Endothelial cell of umbilical vein (primary cell): Measurements from ENCODE around the gene AKAP6. TPM values are rescaled to one million over a fixed set of nuclear protein-coding genes. Genes with fewer than 3 reads are reported as not detected.

Experiments
- BruUV-seq: library from RNA; stranded (reverse); fragments of 400-500 nt; replicated peaks from 2 replicates; lab custom pipeline; 2021; lab: Mats Ljungman, UMichigan
- CTCF ChIA-PET: fragments of 300-600, 350-600 bp; sonication (Branson Sonifier 250); formaldehyde crosslinking; loops from one replicate; lab custom pipeline; 2021; ENCODE audit warnings: antibody characterized with exemption, inconsistent platforms; lab: Charles Lee
- POLR2A ChIA-PET: fragments of 300-600, 350-600 bp; sonication (Branson Sonifier 250); formaldehyde crosslinking; loops from one replicate; lab custom pipeline; 2021; ENCODE audit warnings: antibody characterized with exemption, inconsistent platforms; lab: Charles Lee
- DNase-seq: peaks from one replicate; pipeline ENCODE4 v3.0.0-alpha.2; 2011; ENCODE audit warnings: low read depth, low spot score
- FAIRE-seq: peaks from 2 replicates; lab custom pipeline; 2011; peaks lifted over from hg19 to GRCh38; lab: Jason Lieb, UNC
- H2AFZ ChIP-seq: 2 replicates; pipeline ENCODE4 v1.6.0; 2012; ENCODE audit warnings: low read depth, low read length, control low read depth, inconsistent platforms
- H3K27ac ChIP-seq: 2 replicates; pipeline ENCODE4 v1.5.1; 2011; ENCODE audit warnings: low read depth, mild to moderate bottlenecking, control low read depth, low read length, moderate library complexity; ENCODE audit not compliant: insufficient read depth
- H3K27me3 ChIP-seq, 2 experiments: 2 replicates each; pipeline versions ENCODE4 v1.6.0 to v1.6.1; 2011; ENCODE audit warnings: low read length in 2 of 2, mixed read lengths in 1 of 2; ENCODE audit not compliant: control insufficient read depth in 2 of 2, insufficient read depth in 2 of 2
- H3K36me3 ChIP-seq, 2 experiments: 2 replicates in 1 of 2; 3 replicates in 1 of 2; pipeline ENCODE4 v1.5.1; 2011; ENCODE audit warnings: low read length in 2 of 2, mild to moderate bottlenecking in 1 of 2, moderate library complexity in 1 of 2; ENCODE audit not compliant: control insufficient read depth in 2 of 2, insufficient read depth in 2 of 2; ENCODE audit errors: extremely low read depth in 1 of 2
- H3K4me1 ChIP-seq: 3 replicates; pipeline ENCODE4 v1.5.1; 2011; ENCODE audit warnings: mild to moderate bottlenecking, low read length; ENCODE audit not compliant: control insufficient read depth, insufficient read depth; ENCODE audit errors: extremely low read depth
- H3K4me2 ChIP-seq: 2 replicates; pipeline ENCODE4 v1.6.1; 2011; ENCODE audit warnings: low read length, control low read depth, mixed read lengths; ENCODE audit not compliant: insufficient read depth
- H3K4me3 ChIP-seq, 3 experiments: fragments of 200-600 bp in 1 of 3; sonication (generic), shearing (Covaris generic) in 1 of 3; replicated peaks in 1 of 3; 2 replicates each; pipeline ENCODE4 v1.5.1; 2011 to 2016; ENCODE audit warnings: control low read depth in 3 of 3, low read length in 3 of 3, mild to moderate bottlenecking in 2 of 3, inconsistent platforms in 1 of 3, low read depth in 1 of 3, moderate library complexity in 1 of 3; ENCODE audit not compliant: insufficient read depth in 1 of 3
- H3K79me2 ChIP-seq: 2 replicates; pipeline ENCODE4 v1.6.0; 2012; ENCODE audit warnings: low read length, inconsistent platforms; ENCODE audit not compliant: control insufficient read depth, insufficient read depth
- H3K9ac ChIP-seq: replicated peaks from 2 replicates; pipeline ENCODE3; 2011; ENCODE audit warnings: low read length, control low read depth; ENCODE audit not compliant: insufficient read depth; ENCODE audit errors: extremely low read depth
- H3K9me1 ChIP-seq: replicated peaks from 3 replicates; pipeline ENCODE4 v1.6.0; 2011; ENCODE audit warnings: mild to moderate bottlenecking, low read length; ENCODE audit not compliant: control insufficient read depth, insufficient read depth; ENCODE audit errors: extremely low read depth
- H3K9me3 ChIP-seq: replicated peaks from 2 replicates; pipeline ENCODE4 v1.5.1; 2012; ENCODE audit warnings: low read length, inconsistent platforms; ENCODE audit not compliant: control insufficient read depth, insufficient read depth
- H4K20me1 ChIP-seq: replicated peaks from 2 replicates; pipeline ENCODE3; 2011; ENCODE audit warnings: mild to moderate bottlenecking, low read length; ENCODE audit not compliant: control insufficient read depth, insufficient read depth; ENCODE audit errors: extremely low read depth
- EZH2 ChIP-seq: IDR thresholded peaks from 2 replicates; pipeline ENCODE4 v1.6.1; 2012; ENCODE audit warnings: borderline replicate concordance, low read depth, mild to moderate bottlenecking, moderate library complexity, low read length, inconsistent platforms; ENCODE audit not compliant: severe bottlenecking
- FOS ChIP-seq: IDR thresholded peaks from 2 replicates; pipeline ENCODE4 v1.6.1; 2011; ENCODE audit warnings: mild to moderate bottlenecking, low read length, moderate library complexity, borderline replicate concordance; ENCODE audit not compliant: insufficient read depth
- GATA2 ChIP-seq: IDR thresholded peaks from 2 replicates; pipeline ENCODE4 v1.7.0; 2011; ENCODE audit warnings: low read depth, mild to moderate bottlenecking, moderate library complexity, mixed read lengths, low read length; ENCODE audit not compliant: insufficient read length, insufficient read depth
- JUN ChIP-seq: IDR thresholded peaks from 2 replicates; pipeline ENCODE4 v1.6.1; 2011; ENCODE audit warnings: borderline replicate concordance, low read depth; ENCODE audit not compliant: insufficient read length, insufficient read depth
- MYC ChIP-seq: IDR thresholded peaks from one replicate; pipeline ENCODE4 v1.6.1; 2011; ENCODE audit warnings: mild to moderate bottlenecking, low read depth, low read length
- POLR2A ChIP-seq: IDR thresholded peaks from 2 replicates; pipeline ENCODE4 v1.6.1; 2012; ENCODE audit warnings: low read depth, mild to moderate bottlenecking, control low read depth, low read length
- POLR2AphosphoS5 ChIP-seq: IDR thresholded peaks from 2 replicates; pipeline ENCODE4 v1.6.1; 2012; ENCODE audit warnings: low read depth, mild to moderate bottlenecking, control low read depth, low read length, moderate library complexity; ENCODE audit not compliant: insufficient read depth
- dilution Hi-C: fragments of 300-500 bp; cut with MboI; formaldehyde crosslinking; loops from one replicate; pipeline ENCODE4 v1.15.0; 2019; ENCODE audit warnings: low sequenced_read_pairs; ENCODE audit not compliant: extremely low pct_ligation_motif_present
- intact Hi-C: fragments of 100-400 bp; cut with micrococcal nuclease; formaldehyde crosslinking; loops from one replicate; pipeline ENCODE4 v1.10.0; 2022
- polyA plus RNA-seq, 4 experiments: library from polyadenylated mRNA; depleted of rRNA in 3 of 4; stranded (reverse) in 3 of 4; unstranded in 1 of 4; fragments of >200 nt; gene quantifications; 2 replicates each; pipeline versions ENCODE4 v1.2.1 to v1.2.3, GENCODE V29; 2011 to 2012; ENCODE audit warnings: missing spikeins in 1 of 4
- total RNA-seq: library from RNA; stranded (reverse); gene quantifications from 2 replicates; pipeline ENCODE4 v1.2.3, GENCODE V29; 2021
- TF ChIP-seq, protein P1 (sequence below): IDR thresholded peaks from 2 replicates; pipeline ENCODE4 v1.6.1; 2011; ENCODE audit not compliant: insufficient read depth, insufficient read length
- TF ChIP-seq, protein P2 (sequence below), 2 donors: IDR thresholded peaks; 1 replicate in 1 of 2; 2 replicates in 1 of 2; pipeline ENCODE4 v1.5.1; 2011; ENCODE audit warnings: low read length in 2 of 2, mild to moderate bottlenecking in 2 of 2, moderate library complexity in 2 of 2, control low read depth in 1 of 2, inconsistent platforms in 1 of 2, low read depth in 1 of 2; ENCODE audit not compliant: insufficient read depth in 1 of 2; ENCODE audit errors: extremely low read depth in 1 of 2

Gene AKAP6
- total and polyA plus RNA-seq, 2 donors (not counting 3 experiments of a cell fraction or from before 2014, with no cell fraction given): 0.03 to 0.49 TPM

GRCh38 chr14:32492457-32492856, 163.4 kb downstream of the AKAP6 start:
- H3K36me3 ChIP-seq: no peaks in the 10 kb centered on the region
- H3K9me1 ChIP-seq: no peaks in the 10 kb centered on the region
- no peak for FAIRE-seq
- intact Hi-C loops: no loop called here
- no peak overlapping the region for H3K9ac ChIP-seq
- H3K9me3 ChIP-seq: no peaks in the 10 kb centered on the region
- H3K4me1 ChIP-seq: no peaks in the 10 kb centered on the region
- H4K20me1 ChIP-seq: no peaks in the 10 kb centered on the region
- BruUV-seq: no TSS peak
- H3K4me3 ChIP-seq: no peak overlapping the region
- H2AFZ ChIP-seq: no peak overlapping the region
- no peak for DNase-seq
- dilution Hi-C loops: no loop called here
- H3K27ac ChIP-seq: no peak overlapping the region
- ChIA-PET POLR2A (no interaction called here), CTCF (no interaction called here)
- no peaks in the 10 kb centered on the region for H3K79me2 ChIP-seq
- no peaks in the 10 kb centered on the region for H3K27me3 ChIP-seq
- TF ChIP-seq JUN: no peak
- TF ChIP-seq POLR2A: no peak
- no peak for TF ChIP-seq GATA2
- no peak for TF ChIP-seq FOS
- no peak for TF ChIP-seq EZH2
- TF ChIP-seq, protein P1, sequence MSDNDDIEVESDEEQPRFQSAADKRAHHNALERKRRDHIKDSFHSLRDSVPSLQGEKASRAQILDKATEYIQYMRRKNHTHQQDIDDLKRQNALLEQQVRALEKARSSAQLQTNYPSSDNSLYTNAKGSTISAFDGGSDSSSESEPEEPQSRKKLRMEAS: no peak
- no peak for TF ChIP-seq POLR2AphosphoS5
- TF ChIP-seq, protein P2, sequence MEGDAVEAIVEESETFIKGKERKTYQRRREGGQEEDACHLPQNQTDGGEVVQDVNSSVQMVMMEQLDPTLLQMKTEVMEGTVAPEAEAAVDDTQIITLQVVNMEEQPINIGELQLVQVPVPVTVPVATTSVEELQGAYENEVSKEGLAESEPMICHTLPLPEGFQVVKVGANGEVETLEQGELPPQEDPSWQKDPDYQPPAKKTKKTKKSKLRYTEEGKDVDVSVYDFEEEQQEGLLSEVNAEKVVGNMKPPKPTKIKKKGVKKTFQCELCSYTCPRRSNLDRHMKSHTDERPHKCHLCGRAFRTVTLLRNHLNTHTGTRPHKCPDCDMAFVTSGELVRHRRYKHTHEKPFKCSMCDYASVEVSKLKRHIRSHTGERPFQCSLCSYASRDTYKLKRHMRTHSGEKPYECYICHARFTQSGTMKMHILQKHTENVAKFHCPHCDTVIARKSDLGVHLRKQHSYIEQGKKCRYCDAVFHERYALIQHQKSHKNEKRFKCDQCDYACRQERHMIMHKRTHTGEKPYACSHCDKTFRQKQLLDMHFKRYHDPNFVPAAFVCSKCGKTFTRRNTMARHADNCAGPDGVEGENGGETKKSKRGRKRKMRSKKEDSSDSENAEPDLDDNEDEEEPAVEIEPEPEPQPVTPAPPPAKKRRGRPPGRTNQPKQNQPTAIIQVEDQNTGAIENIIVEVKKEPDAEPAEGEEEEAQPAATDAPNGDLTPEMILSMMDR (IDR thresholded peaks at IDR 0.05; ENCODE audit: extremely low read depth in 1 of 2, insufficient read depth in 1 of 2, low read depth in 1 of 2, low read length in 2 of 2): no peak
- TF ChIP-seq MYC: no peak
- no peak overlapping the region for H3K4me2 ChIP-seq
